Bronchial epithelial cell (primary cell): ENCODE results near the gene PRR36. TPM values are rescaled to one million over a fixed set of nuclear protein-coding genes. Genes with fewer than 3 reads are reported as not detected.

Experiments used
- DNase-seq: peaks from one replicate; pipeline ENCODE4 v3.0.0-alpha.2; 2010; ENCODE audit warnings: low read depth
- FAIRE-seq: peaks from 2 replicates; lab custom pipeline; 2011; peaks lifted over from hg19 to GRCh38; lab: Jason Lieb, UNC
- H3K27me3 ChIP-seq: 2 replicates; pipeline ENCODE4 v1.5.1; 2011; ENCODE audit warnings: low read length; ENCODE audit not compliant: control insufficient read depth, insufficient read depth
- H3K36me3 ChIP-seq: 2 replicates; pipeline ENCODE4 v1.5.1; 2011; ENCODE audit warnings: low read length; ENCODE audit not compliant: control insufficient read depth, insufficient read depth
- H3K4me3 ChIP-seq: 2 replicates; pipeline ENCODE4 v1.5.1; 2011; ENCODE audit warnings: mild to moderate bottlenecking, low read depth, low read length, control low read depth
- CTCF ChIP-seq: IDR thresholded peaks from 2 replicates; pipeline ENCODE4 v1.5.1; 2011; ENCODE audit warnings: mild to moderate bottlenecking, moderate library complexity, low read length, control low read depth, inconsistent platforms; ENCODE audit not compliant: insufficient read depth, severe bottlenecking
- total RNA-seq: library from RNA; depleted of rRNA; stranded (reverse); fragments of >200 nt; gene quantifications from 2 replicates; pipeline ENCODE4 v1.2.1, GENCODE V29; 2014

Gene PRR36
- total RNA-seq, 1 donor from 2014 or later = not detected

GRCh38 chr19:7851623-7852500 lies 22.3 kb downstream of the PRR36 start:
- TF ChIP-seq CTCF = no peak
- no peak for DNase-seq
- FAIRE-seq = no peak
- no peaks in the 10 kb centered on the region for H3K36me3 ChIP-seq
- no peak overlapping the region for H3K4me3 ChIP-seq
- H3K27me3 ChIP-seq = no peaks in the 10 kb centered on the region

GRCh38 chr19:7850945-7851622 lies 23.1 kb downstream of the PRR36 start:
- DNase-seq (no peak), FAIRE-seq (no peak)
- Histone ChIP-seq H3K4me3 (no peak overlapping the region), H3K36me3 (no peaks in the 10 kb centered on the region), H3K27me3 (no peaks in the 10 kb centered on the region)
- no peak for TF ChIP-seq CTCF

DNA sequence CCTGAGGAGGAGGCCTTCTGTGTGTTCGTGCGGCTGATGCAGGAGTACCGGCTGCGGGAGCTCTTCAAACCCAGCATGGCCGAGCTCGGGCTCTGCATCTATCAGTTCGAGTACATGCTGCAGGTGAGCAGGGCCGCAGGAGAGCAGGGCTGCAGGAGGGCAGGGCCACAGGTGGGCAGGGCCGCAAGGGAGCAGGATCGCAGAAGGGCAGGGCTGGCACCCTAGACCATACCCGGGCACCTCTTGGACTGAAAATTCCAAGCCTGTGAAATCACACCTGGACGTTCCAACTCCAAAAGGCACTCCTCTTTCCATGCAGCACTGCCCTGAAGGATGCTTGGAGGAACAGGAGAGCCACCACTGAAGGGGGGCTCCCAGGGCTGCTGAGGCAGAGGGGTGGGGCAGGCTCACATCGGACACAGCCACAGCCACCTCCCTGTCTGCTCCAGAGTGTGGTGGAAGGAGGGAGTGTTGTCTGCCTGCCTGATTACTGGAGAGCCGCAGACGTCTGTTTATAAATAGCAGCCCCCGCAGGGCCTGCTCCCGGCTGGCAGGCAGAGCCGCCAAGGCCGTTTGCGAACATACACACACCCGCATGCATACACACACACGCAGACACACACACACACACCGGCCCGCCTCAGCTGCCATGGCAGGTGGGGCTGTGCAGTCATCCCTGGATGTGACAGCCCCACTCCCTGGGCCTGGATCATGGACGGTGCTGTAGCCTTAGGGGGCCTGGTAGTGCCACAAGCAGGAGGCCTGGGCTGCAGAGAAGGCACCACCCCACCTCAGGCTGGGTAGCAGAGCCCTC lies 24.0 kb downstream of the PRR36 start:
- peak; percentile 22 for DNase-seq
- no peaks in the 10 kb centered on the region for H3K27me3 ChIP-seq
- no peak for TF ChIP-seq CTCF
- H3K36me3 ChIP-seq = no peaks in the 10 kb centered on the region
- no peak for FAIRE-seq
- H3K4me3 ChIP-seq = no peak overlapping the region

- TF ChIP-seq CTCF = no peak
- H3K36me3 ChIP-seq = no peaks in the 10 kb centered on the region
- FAIRE-seq = no peak
- no peak for DNase-seq
- H3K27me3 ChIP-seq = no peaks in the 10 kb centered on the region
- H3K4me3 ChIP-seq = no peak overlapping the region
These were observed 24.6 kb downstream of the PRR36 start for GRCh38 chr19:7849631-7849999.

GRCh38 chr19:7848779-7849457 lies 25.3 kb downstream of the PRR36 start:
- Histone ChIP-seq H3K27me3 (no peaks in the 10 kb centered on the region), H3K4me3 (no peak overlapping the region), H3K36me3 (no peaks in the 10 kb centered on the region)
- FAIRE-seq (no peak), DNase-seq (no peak)
- no peak for TF ChIP-seq CTCF
